CD14-positive monocyte (primary cell): Measurements from ENCODE around the gene ADD2. TPM values are rescaled to one million over a fixed set of nuclear protein-coding genes. Genes with fewer than 3 reads are reported as not detected.

ENCODE experiments used
- DNase-seq, 3 donors: peaks; one replicate each; pipeline ENCODE4 v3.0.0-alpha.2; 2011 to 2022
- H2AFZ ChIP-seq: 2 replicates; pipeline ENCODE4 v1.6.0; 2012; ENCODE audit warnings: mild to moderate bottlenecking, low read depth, low read length, inconsistent platforms; ENCODE audit not compliant: insufficient read depth, poor library complexity, severe bottlenecking
- H3K27ac ChIP-seq, 2 donors: 1 replicate in 1 of 2; 2 replicates in 1 of 2; pipeline ENCODE4 v1.5.1; 2012 to 2013; ENCODE audit warnings: low read length in 2 of 2, control low read depth in 1 of 2, inconsistent platforms in 1 of 2, low read depth in 1 of 2, mild to moderate bottlenecking in 1 of 2
- H3K27me3 ChIP-seq, 2 donors: one replicate each; pipeline versions ENCODE4 v1.6.0 to v1.6.1; 2011 to 2013; ENCODE audit warnings: low read length in 2 of 2; ENCODE audit not compliant: control insufficient read depth in 2 of 2, insufficient read depth in 2 of 2
- H3K36me3 ChIP-seq, 2 donors: replicated peaks in 1 of 2; 1 replicate in 1 of 2; 2 replicates in 1 of 2; pipeline versions ENCODE4 v1.5.1 to v1.6.1; 2012 to 2013; ENCODE audit warnings: low read length in 2 of 2, control low read depth in 1 of 2, inconsistent platforms in 1 of 2, mild to moderate bottlenecking in 1 of 2; ENCODE audit not compliant: insufficient read depth in 2 of 2, control insufficient read depth in 1 of 2
- H3K4me1 ChIP-seq, 2 donors: 1 replicate in 1 of 2; 2 replicates in 1 of 2; pipeline versions ENCODE4 v1.5.1 to v1.6.1; 2012 to 2013; ENCODE audit warnings: low read length in 2 of 2, control low read depth in 1 of 2, inconsistent platforms in 1 of 2, mild to moderate bottlenecking in 1 of 2, moderate library complexity in 1 of 2; ENCODE audit not compliant: insufficient read depth in 2 of 2, control insufficient read depth in 1 of 2
- H3K4me2 ChIP-seq: replicated peaks from 2 replicates; pipeline ENCODE3; 2012; ENCODE audit warnings: low read length, moderate library complexity, mild to moderate bottlenecking; ENCODE audit not compliant: poor library complexity, severe bottlenecking; ENCODE audit errors: extremely low read depth
- H3K4me3 ChIP-seq, 3 experiments: fragments of 200-600 bp in 1 of 3; sonication (generic) in 1 of 3; replicated peaks in 1 of 3; 1 replicate in 2 of 3; 2 replicates in 1 of 3; pipeline ENCODE4 v1.5.1; 2011 to 2013; ENCODE audit warnings: low read length in 3 of 3, mild to moderate bottlenecking in 3 of 3, control low read depth in 2 of 3, low read depth in 2 of 3, inconsistent platforms in 1 of 3, moderate library complexity in 1 of 3
- H3K79me2 ChIP-seq: 2 replicates; pipeline ENCODE4 v1.6.0; 2012; ENCODE audit warnings: mild to moderate bottlenecking, control low read depth, inconsistent platforms, low read length, moderate library complexity; ENCODE audit not compliant: insufficient read depth
- H3K9ac ChIP-seq: 2 replicates; pipeline ENCODE4 v1.6.0; 2017; ENCODE audit warnings: low read length, mild to moderate bottlenecking; ENCODE audit not compliant: insufficient read depth, poor library complexity, severe bottlenecking
- H3K9me3 ChIP-seq, 2 donors: replicated peaks in 1 of 2; 1 replicate in 1 of 2; 2 replicates in 1 of 2; pipeline versions ENCODE4 v1.5.1 to v1.6.1; 2012 to 2013; ENCODE audit warnings: low read length in 2 of 2, control low read depth in 1 of 2; ENCODE audit not compliant: control insufficient read depth in 1 of 2, insufficient read depth in 1 of 2
- H4K20me1 ChIP-seq: 2 replicates; pipeline ENCODE4 v1.6.0; 2012; ENCODE audit warnings: mild to moderate bottlenecking, low read length, control low read depth, moderate library complexity; ENCODE audit not compliant: insufficient read depth
- H3K27ac Mint-ChIP-seq, 7 donors: one replicate each; pipeline ENCODE4 v1.8.0; 2020; ENCODE audit warnings: mild to moderate bottlenecking in 7 of 7, mixed read lengths in 7 of 7, moderate library complexity in 6 of 7, inconsistent platforms in 2 of 7
- H3K27me3 Mint-ChIP-seq, 3 donors: one replicate each; pipeline ENCODE4 v1.8.0; 2021 to 2022; ENCODE audit warnings: low read depth in 3 of 3, mild to moderate bottlenecking in 3 of 3, mixed read lengths in 3 of 3, moderate library complexity in 3 of 3, inconsistent platforms in 1 of 3
- H3K36me3 Mint-ChIP-seq, 2 donors: one replicate each; pipeline ENCODE4 v1.8.0; 2020; ENCODE audit warnings: mixed read lengths in 2 of 2, inconsistent platforms in 1 of 2, mild to moderate bottlenecking in 1 of 2
- H3K4me1 Mint-ChIP-seq: one replicate; pipeline ENCODE4 v1.8.0; 2020; ENCODE audit warnings: mild to moderate bottlenecking, mixed read lengths
- H3K4me3 Mint-ChIP-seq, 2 donors: one replicate each; pipeline ENCODE4 v1.8.0; 2020; ENCODE audit warnings: mild to moderate bottlenecking in 2 of 2, mixed read lengths in 2 of 2, moderate library complexity in 1 of 2
- H3K9me3 Mint-ChIP-seq, 7 donors: one replicate each; pipeline ENCODE4 v1.8.0; 2020 to 2022; ENCODE audit warnings: mixed read lengths in 7 of 7, mild to moderate bottlenecking in 6 of 7, moderate library complexity in 6 of 7, inconsistent platforms in 2 of 7
- CTCF ChIP-seq: fragments of 200-600 bp; IDR thresholded peaks from one replicate; pipeline ENCODE4 v1.8.0; 2022; ENCODE audit warnings: antibody characterized with exemption, mild to moderate bottlenecking
- WGBS: methylation state at CpG from one replicate; pipeline ENCODE4 v1.1.5; 2013; ENCODE audit warnings: missing lambda C conversion rate; ENCODE audit not compliant: insufficient coverage; 5-methylcytosine and 5-hydroxymethylcytosine counted together
- intact Hi-C, 2 donors: fragments of 100-400 bp; cut with micrococcal nuclease; formaldehyde crosslinking; loops; one replicate each; pipeline versions ENCODE4 v1.15.0 to v1.15.1; 2023
- polyA plus RNA-seq, 3 donors: library from polyadenylated mRNA; depleted of rRNA in 1 of 3; unstranded in 2 of 3; stranded (reverse) in 1 of 3; fragments of 300-500 nt in 2 of 3; fragments of >200 nt in 1 of 3; fragmentation: Illumina TruSeq in 2 of 3; gene quantifications; 1 replicate in 2 of 3; 2 replicates in 1 of 3; pipeline ENCODE4 v1.2.3, GENCODE V29; 2012 to 2021

ADD2 gene
- polyA plus RNA-seq, 3 donors: 0.18 to 0.56 (median 0.26) TPM

- Histone ChIP-seq H3K9ac (no peak overlapping the region), H3K27ac (no peak overlapping the region), H3K27me3 (peaks cover 4 to 8% of the 10 kb centered on the region in 2 donors), H2AFZ (no peak overlapping the region), H3K4me2 (no peak overlapping the region), H3K36me3 (no peaks in the 10 kb centered on the region), H3K79me2 (no peaks in the 10 kb centered on the region), H3K4me3 (no peak overlapping the region), H3K4me1 (peaks cover 4 to 13% of the 10 kb centered on the region in 2 donors), H4K20me1 (no peaks in the 10 kb centered on the region), H3K9me3 (no peaks in the 10 kb centered on the region)
- TF ChIP-seq CTCF: no peak
- Mint-ChIP-seq H3K27me3 (peaks cover 10 to 14% (median 11%) of the 10 kb centered on the region in 3 donors), H3K36me3 (no peaks in the 10 kb centered on the region), H3K9me3 (peaks cover 0 to 5% (median 0%) of the 10 kb centered on the region in 7 donors), H3K4me1 (peaks cover 10% of the 10 kb centered on the region), H3K4me3 (no peak overlapping the region), H3K27ac (peak overlapping the region in 3 of 7 donors; percentile 52 to 88 (median 70))
- intact Hi-C loops: no loop called here
- peak in 2 of 3 donors; percentile 13 to 25 for DNase-seq
- WGBS: no CpG with 5 or more reads among the region's 3 CpGs
Observed at GRCh38 chr2:70648961-70649360, 119.0 kb downstream of the ADD2 start.

GRCh38 chr2:70647873-70648481, 120.0 kb downstream of the ADD2 start:
- WGBS: no CpG with 5 or more reads among the region's 9 CpGs
- H3K9me3 Mint-ChIP-seq: peaks cover 0 to 5% (median 0%) of the 10 kb centered on the region in 7 donors
- H3K4me1 Mint-ChIP-seq: peaks cover 10% of the 10 kb centered on the region
- peaks cover 9 to 12% (median 11%) of the 10 kb centered on the region in 3 donors for H3K27me3 Mint-ChIP-seq
- peak; percentile 45 to 60 (median 59) for DNase-seq
- intact Hi-C loops: no loop called here
- no peak overlapping the region for H3K4me3 Mint-ChIP-seq
- Histone ChIP-seq H3K9me3 (no peaks in the 10 kb centered on the region), H3K27ac (no peak overlapping the region), H2AFZ (no peak overlapping the region), H4K20me1 (no peaks in the 10 kb centered on the region), H3K4me1 (peaks cover 4 to 13% of the 10 kb centered on the region in 2 donors), H3K9ac (no peak overlapping the region), H3K4me2 (no peak overlapping the region), H3K36me3 (no peaks in the 10 kb centered on the region), H3K27me3 (peaks cover 2 to 4% of the 10 kb centered on the region in 2 donors), H3K79me2 (no peaks in the 10 kb centered on the region), H3K4me3 (no peak overlapping the region)
- TF ChIP-seq CTCF: peak; percentile 96
- H3K36me3 Mint-ChIP-seq: no peaks in the 10 kb centered on the region
- H3K27ac Mint-ChIP-seq: peak overlapping the region in 1 of 7 donors; percentile 63
